Fibroblast of skin of left biceps (primary cell): ENCODE measurements around the gene P2RY2.
"Not testable (repeated sequence)": the region's sequence is repeated elsewhere in the genome, so short reads cannot be mapped to it uniquely, and the experiment has no call there.

Experiments used
- DNase-seq, 2 experiments: peaks; one replicate each; pipeline ENCODE4 v3.0.0-alpha.2; 2013; ENCODE audit warnings: low read depth in 2 of 2

Gene P2RY2

GRCh38 chr11:73188301-73188700 is 29.8 kb upstream of the P2RY2 start:
- no peak for DNase-seq

GRCh38 chr11:73189315-73189714 is 28.8 kb upstream of the P2RY2 start:
- no peak for DNase-seq

GRCh38 chr11:73189723-73190556 is 28.1 kb upstream of the P2RY2 start:
- DNase-seq = no peak

- DNase-seq = no peak
These were observed 27.6 kb upstream of the P2RY2 start for GRCh38 chr11:73190557-73190885.

- DNase-seq = no peak
These were observed 26.9 kb upstream of the P2RY2 start for GRCh38 chr11:73191151-73191550.

- no peak for DNase-seq
These were observed 25.8 kb upstream of the P2RY2 start for GRCh38 chr11:73192272-73192671.

- no peak for DNase-seq
These were observed 24.6 kb upstream of the P2RY2 start for GRCh38 chr11:73193251-73194033.

GRCh38 chr11:73194034-73194507 is 24.0 kb upstream of the P2RY2 start:
- DNase-seq = no peak

GRCh38 chr11:73194593-73194992 is 23.5 kb upstream of the P2RY2 start:
- DNase-seq = no peak

GRCh38 chr11:73195191-73196007 is 22.7 kb upstream of the P2RY2 start:
- DNase-seq = no peak

- DNase-seq = no peak
These were observed 21.5 kb upstream of the P2RY2 start for GRCh38 chr11:73196576-73196975.

- DNase-seq = no peak
These were observed 20.7 kb upstream of the P2RY2 start for GRCh38 chr11:73197348-73197747.

GRCh38 chr11:73197787-73198186 is 20.3 kb upstream of the P2RY2 start:
- not testable (repeated sequence) for DNase-seq

GRCh38 chr11:73198677-73199076 is 19.4 kb upstream of the P2RY2 start:
- DNase-seq = no peak

- DNase-seq = no peak
These were observed 18.6 kb upstream of the P2RY2 start for GRCh38 chr11:73199446-73199845.

GRCh38 chr11:73200256-73200655 is 17.8 kb upstream of the P2RY2 start:
- DNase-seq = no peak

- DNase-seq = no peak
These were observed 16.8 kb upstream of the P2RY2 start for GRCh38 chr11:73201249-73201648.

- no peak for DNase-seq
These were observed 15.9 kb upstream of the P2RY2 start for GRCh38 chr11:73201888-73202780.

- no peak for DNase-seq
These were observed 14.8 kb upstream of the P2RY2 start for GRCh38 chr11:73203322-73203721.

GRCh38 chr11:73203790-73204189 is 14.3 kb upstream of the P2RY2 start:
- DNase-seq = no peak

- no peak for DNase-seq
These were observed 13.4 kb upstream of the P2RY2 start for GRCh38 chr11:73204711-73205121.
